Choroid plexus epithelial cell (primary cell): Measurements from ENCODE around the gene GPR35.

ENCODE experiments used
- DNase-seq: peaks from one replicate; pipeline ENCODE4 v3.0.0-alpha.2; 2010; ENCODE audit warnings: low read depth
- H3K4me3 ChIP-seq: 2 replicates; pipeline ENCODE4 v1.5.1; 2011; ENCODE audit warnings: low read depth, mild to moderate bottlenecking, control low read depth, low read length, moderate library complexity
- TF ChIP-seq, protein P1 (sequence below): conservative IDR thresholded peaks from 2 replicates; pipeline ENCODE4 v1.5.1; 2011; ENCODE audit warnings: low read depth, mild to moderate bottlenecking, control low read depth, inconsistent platforms, low read length, moderate library complexity

The GPR35 gene

DNA sequence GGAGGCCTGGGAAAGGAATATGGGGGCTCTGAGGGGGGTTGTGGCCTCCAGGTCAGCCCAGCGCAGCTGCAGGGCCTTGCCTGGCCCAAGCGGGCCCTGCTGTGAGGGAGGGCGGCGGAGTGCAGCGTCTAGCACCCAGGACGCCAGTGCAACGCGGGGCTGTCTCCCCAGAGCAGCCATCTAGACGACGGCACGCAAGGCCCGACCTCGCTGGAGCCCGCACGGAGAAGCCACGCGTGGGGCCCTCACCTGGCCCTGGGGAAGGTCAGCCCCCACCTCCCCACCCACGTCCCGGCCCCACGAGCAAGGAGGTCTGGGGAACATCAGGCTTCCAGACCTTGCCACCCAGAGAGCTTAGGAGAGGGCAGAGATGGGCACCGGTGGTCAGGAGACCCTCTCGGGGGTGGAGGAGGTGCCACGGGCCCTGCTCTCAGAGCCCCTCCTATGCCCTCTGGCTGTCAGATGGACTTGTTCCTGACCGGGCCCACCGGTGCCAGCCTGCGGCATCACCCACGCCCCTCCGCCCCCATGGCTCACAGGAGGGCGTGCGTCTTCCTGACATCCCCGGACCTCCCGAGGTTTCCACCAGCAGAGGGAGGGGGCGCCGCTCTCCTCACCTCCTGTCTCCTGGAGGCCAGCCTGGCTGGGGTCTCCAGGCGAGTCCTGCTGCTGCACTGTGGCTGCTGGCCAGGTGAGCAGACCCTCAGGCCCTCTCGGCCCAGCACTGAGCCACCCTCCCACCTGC, 17.0 kb downstream of the GPR35 start:
- H3K4me3 ChIP-seq = no peak overlapping the region
- TF ChIP-seq, protein P1, sequence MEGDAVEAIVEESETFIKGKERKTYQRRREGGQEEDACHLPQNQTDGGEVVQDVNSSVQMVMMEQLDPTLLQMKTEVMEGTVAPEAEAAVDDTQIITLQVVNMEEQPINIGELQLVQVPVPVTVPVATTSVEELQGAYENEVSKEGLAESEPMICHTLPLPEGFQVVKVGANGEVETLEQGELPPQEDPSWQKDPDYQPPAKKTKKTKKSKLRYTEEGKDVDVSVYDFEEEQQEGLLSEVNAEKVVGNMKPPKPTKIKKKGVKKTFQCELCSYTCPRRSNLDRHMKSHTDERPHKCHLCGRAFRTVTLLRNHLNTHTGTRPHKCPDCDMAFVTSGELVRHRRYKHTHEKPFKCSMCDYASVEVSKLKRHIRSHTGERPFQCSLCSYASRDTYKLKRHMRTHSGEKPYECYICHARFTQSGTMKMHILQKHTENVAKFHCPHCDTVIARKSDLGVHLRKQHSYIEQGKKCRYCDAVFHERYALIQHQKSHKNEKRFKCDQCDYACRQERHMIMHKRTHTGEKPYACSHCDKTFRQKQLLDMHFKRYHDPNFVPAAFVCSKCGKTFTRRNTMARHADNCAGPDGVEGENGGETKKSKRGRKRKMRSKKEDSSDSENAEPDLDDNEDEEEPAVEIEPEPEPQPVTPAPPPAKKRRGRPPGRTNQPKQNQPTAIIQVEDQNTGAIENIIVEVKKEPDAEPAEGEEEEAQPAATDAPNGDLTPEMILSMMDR = no peak
- DNase-seq = no peak

DNA sequence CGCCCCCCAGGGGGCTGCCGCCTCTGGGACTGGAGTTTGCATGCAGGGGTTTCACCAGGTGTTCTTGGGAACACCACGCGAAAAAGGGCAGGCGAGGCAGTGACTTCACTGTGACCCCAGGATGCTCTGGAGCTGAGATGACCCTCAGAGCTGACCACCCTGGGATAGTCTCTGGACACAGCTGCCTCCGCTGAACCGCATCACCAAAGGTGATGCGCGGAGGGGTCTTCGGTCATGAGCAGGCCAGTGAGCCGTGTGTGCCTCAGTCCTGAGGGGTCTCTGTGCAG, 17.5 kb downstream of the GPR35 start:
- no peak overlapping the region for H3K4me3 ChIP-seq
- TF ChIP-seq, protein P1 = no peak
- no peak for DNase-seq

DNA sequence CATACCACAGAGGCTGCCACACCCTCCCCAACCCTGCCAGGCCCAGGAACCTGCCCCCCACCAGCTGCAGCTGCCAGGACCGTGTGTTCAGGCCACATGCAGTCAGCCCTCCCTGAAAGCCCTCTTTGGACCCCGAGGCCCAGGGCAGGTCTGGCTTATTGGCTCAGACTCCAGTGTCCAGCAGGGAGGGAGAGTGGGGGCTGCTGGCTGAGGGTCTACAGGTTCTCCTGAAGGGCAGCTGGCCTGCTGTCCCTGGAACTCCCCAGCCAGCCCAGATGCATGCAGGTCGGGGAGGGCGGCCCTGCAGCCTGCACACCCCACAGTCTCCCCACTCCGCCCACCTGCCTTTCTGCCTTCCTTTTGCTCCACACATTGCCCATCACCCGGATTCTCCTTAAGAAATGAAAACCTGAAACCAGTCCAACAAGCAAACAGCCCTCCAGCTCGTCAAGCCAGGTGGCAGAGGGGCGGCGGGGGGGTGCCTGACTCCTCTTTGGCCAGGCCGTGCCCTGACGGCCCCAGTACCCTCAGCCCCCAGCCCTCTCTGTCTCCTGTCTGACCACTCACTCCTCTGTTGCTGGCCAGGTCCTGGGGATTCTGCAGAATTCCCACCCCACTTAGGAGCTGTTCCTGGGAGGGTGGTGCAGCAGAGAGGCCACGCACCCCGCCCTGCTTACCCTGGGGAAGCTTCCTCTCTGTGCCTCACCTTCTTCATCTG, 18.0 kb downstream of the GPR35 start:
- no peak overlapping the region for H3K4me3 ChIP-seq
- TF ChIP-seq, protein P1 = no peak
- no peak for DNase-seq

DNA sequence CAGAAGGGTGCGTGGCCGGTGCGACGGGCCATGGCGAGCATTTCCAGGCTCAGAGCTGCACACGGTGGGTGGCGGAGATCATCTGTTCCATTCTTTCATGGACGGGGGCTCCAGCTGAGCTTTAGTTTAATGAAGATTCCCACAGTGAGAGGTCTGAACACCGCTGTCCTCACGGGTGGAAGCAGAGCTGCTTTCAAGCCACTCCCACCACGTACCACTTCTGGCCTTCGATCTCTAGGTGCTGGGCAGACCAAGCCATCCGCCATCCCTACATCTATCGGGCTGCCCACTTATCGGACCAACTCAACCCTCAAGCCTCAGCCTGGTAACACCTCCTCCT, 18.5 kb downstream of the GPR35 start:
- no peak for DNase-seq
- TF ChIP-seq, protein P1 = no peak

DNA sequence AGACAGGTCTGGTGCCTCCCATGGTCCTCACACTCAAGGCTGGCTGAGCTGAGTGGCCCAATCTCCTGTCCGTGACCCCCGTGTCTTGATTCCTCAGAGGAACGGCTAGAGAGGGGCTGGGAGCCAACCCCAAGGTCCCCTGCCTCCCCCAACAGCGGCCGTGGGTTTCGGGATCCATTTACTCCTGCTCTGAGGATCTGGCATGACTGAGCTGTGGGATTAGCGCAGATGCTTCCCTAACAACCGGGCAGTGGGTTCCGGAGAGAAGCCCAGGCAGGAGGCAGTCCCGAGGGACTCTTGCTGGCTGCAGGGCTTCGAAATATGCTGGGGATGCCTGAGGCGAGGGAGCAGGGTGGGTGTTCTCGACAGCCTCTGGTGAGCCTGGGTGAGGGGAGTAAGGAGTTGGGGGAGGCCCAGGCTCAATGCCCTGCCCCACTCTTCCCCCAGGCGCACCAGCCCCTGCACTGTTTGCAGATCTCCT, 18.9 kb downstream of the GPR35 start:
- DNase-seq = no peak
- TF ChIP-seq, protein P1 = no peak
- H3K4me3 ChIP-seq = no peak overlapping the region

More for the DNA sequence above, 18.5 kb downstream of the GPR35 start:
- H3K4me3 ChIP-seq = no peak overlapping the region

DNA sequence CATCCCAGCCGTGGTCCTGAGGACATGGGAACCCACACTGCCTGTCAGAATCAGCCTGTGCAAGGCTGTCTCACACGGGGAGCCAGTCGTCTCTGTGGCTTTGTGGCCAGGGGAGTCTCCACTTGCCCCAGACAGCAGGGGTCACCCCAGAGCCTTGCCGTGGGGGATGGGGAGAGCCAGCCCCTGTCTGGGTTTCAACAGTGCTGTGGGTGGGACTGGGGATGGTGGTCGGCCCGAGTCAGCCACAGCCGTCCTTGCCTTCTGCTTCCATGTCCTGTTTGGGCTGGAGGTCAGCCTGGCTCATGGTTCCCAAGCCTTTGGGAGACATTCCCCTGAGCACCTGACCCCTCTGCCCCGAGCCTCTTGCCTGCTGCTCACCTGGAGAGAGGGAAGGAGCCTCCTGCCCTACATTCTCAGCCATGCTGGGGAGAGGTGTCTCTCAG, 19.6 kb downstream of the GPR35 start:
- DNase-seq = no peak
- no peak overlapping the region for H3K4me3 ChIP-seq
- TF ChIP-seq, protein P1 = no peak

DNA sequence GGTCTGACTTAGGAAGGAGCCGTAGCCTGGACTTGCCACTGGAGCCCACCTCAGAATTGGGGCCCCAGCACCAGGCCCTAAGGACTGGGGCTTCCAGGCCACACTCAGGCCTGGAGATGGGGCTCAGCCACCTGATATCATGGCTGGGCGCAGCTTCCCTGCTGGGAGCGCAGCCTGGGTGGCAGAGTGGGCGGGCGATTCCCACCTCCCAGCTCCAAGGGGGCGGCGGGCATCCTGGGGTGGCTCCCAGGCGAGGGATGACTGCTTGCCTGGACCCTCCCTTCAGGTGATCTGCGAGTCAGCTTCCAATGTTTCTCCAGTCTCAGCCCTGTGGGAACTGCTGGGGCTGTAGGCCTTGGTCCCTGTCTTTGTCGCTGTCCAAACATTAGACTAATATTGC, 20.1 kb downstream of the GPR35 start:
- no peak for DNase-seq
- TF ChIP-seq, protein P1 = no peak
- H3K4me3 ChIP-seq = no peak overlapping the region
